ENCODE results near the gene FKRP. TPM values are rescaled to one million over a fixed set of nuclear protein-coding genes. Genes with fewer than 3 reads are reported as not detected.

Gene FKRP
- total and polyA plus RNA-seq, 2 of the 13 experiments (the other 11 are each of a cell fraction or from before 2014, with no cell fraction given), result 7.3 to 9.8 TPM

GRCh38 chr19:46784262-46785053 lies 38.6 kb downstream of the FKRP start (continued):
- TF ChIP-seq ATF2 (CRISPR knock-in tag; IDR thresholded peaks at IDR 0.05), result peak; percentile 41; the same call in 1 of the 2 replicates
- TF ChIP-seq ATF1 (CRISPR knock-in tag; IDR thresholded peaks at IDR 0.05), result no peak
- TF ChIP-seq ZBTB7A (CRISPR knock-in tag; IDR thresholded peaks at IDR 0.05), result 0 out of 2 replicates have a peak, but pooled peaks have one; percentile 17
- TF ChIP-seq MAFK (conservative IDR thresholded peaks at IDR 0.05 in 1 of 2, IDR thresholded peaks at IDR 0.05 in 1 of 2; ENCODE audit: low read length in 2 of 2), result no peak
- TF ChIP-seq HOXA3 (CRISPR knock-in tag; IDR thresholded peaks at IDR 0.05), result peak; percentile 21; the same call in 1 of the 2 replicates
- TF ChIP-seq ZNF260 (CRISPR knock-in tag; IDR thresholded peaks at IDR 0.05; ENCODE audit: borderline replicate concordance, low read depth), result no peak
- TF ChIP-seq AGO1 (IDR thresholded peaks at IDR 0.05; ENCODE audit: low read depth, low read length, poor library complexity, severe bottlenecking), result no peak
- TF ChIP-seq SUZ12 (IDR thresholded peaks at IDR 0.05; ENCODE audit: low read depth, low read length), result no peak
- peak; percentile 79 for TF ChIP-seq ZNF768 (CRISPR knock-in tag; IDR thresholded peaks at IDR 0.05)
- TF ChIP-seq ZEB1 (IDR thresholded peaks at IDR 0.05; ENCODE audit: insufficient replicate concordance, low read depth), result no peak
- no peak for TF ChIP-seq KAT2B (IDR thresholded peaks at IDR 0.05; ENCODE audit: borderline replicate concordance, low read depth, low read length)
- no peak for TF ChIP-seq ZSCAN22 (CRISPR knock-in tag; IDR thresholded peaks at IDR 0.05)
- TF ChIP-seq ZFX (CRISPR knock-in tag; IDR thresholded peaks at IDR 0.05; ENCODE audit: low read depth), result peak; percentile 72
- no peak for TF ChIP-seq HOXA9 (CRISPR knock-in tag; IDR thresholded peaks at IDR 0.05; ENCODE audit: borderline replicate concordance)
- TF ChIP-seq PRPF4 (IDR thresholded peaks at IDR 0.05; ENCODE audit: low read depth, low read length, poor library complexity, severe bottlenecking), result no peak
- no peak for TF ChIP-seq IRX3 (CRISPR knock-in tag; IDR thresholded peaks at IDR 0.05; ENCODE audit: borderline replicate concordance, low read depth)
- no peak for TF ChIP-seq TCF7L2 (IDR thresholded peaks at IDR 0.05; ENCODE audit: low read depth, low read length)
- TF ChIP-seq PTBP1 (IDR thresholded peaks at IDR 0.05; ENCODE audit: low read depth, low read length, poor library complexity, severe bottlenecking), result no peak
- no peak for TF ChIP-seq ZBTB21 (CRISPR knock-in tag; IDR thresholded peaks at IDR 0.05)
- no peak for TF ChIP-seq GTF2F1 (IDR thresholded peaks at IDR 0.05; ENCODE audit: low read length)
- no peak for TF ChIP-seq ZMYM2 (CRISPR knock-in tag; IDR thresholded peaks at IDR 0.05)
- no peak; the same call in 1 of the 2 replicates for TF ChIP-seq HMGXB3 (CRISPR knock-in tag; IDR thresholded peaks at IDR 0.05; ENCODE audit: borderline replicate concordance)
- no peak for TF ChIP-seq CSRNP2 (CRISPR knock-in tag; conservative IDR thresholded peaks at IDR 0.05; ENCODE audit: low read depth)
